K562 (cell line): Measurements from ENCODE around the gene RPS8. TPM values are rescaled to one million over a fixed set of nuclear protein-coding genes. Genes with fewer than 3 reads are reported as not detected.
A peak's percentile ranks its signal among the peaks of the same experiment; 100 is the strongest.

Experiments
- CBFA2T2 ChIP-seq: fragments of 450-650 bp; conservative IDR thresholded peaks from 2 replicates; pipeline ENCODE4 v1.6.1; 2017; ENCODE audit warnings: mild to moderate bottlenecking
- CGGBP1 ChIP-seq: fragments of 250-450 bp; sonication (Bioruptor Pico); IDR thresholded peaks from 2 replicates; pipeline ENCODE4 v1.9.0; 2021; ENCODE audit warnings: mild to moderate bottlenecking
- CREB3L1 ChIP-seq: fragments of 450-650 bp; IDR thresholded peaks from 2 replicates; pipeline ENCODE4 v1.6.1; 2014; ENCODE audit warnings: low read depth, mild to moderate bottlenecking, moderate library complexity, borderline replicate concordance
- E2F1 ChIP-seq: sonication (generic); formaldehyde crosslinking; IDR thresholded peaks from 2 replicates; pipeline ENCODE4 v1.8.1; 2023; ENCODE audit warnings: mild to moderate bottlenecking, missing genetic modification reagents, moderate library complexity
- E2F5 ChIP-seq: sonication (generic); formaldehyde crosslinking; IDR thresholded peaks from 2 replicates; pipeline ENCODE4 v1.8.0; 2022; ENCODE audit warnings: mild to moderate bottlenecking, missing genetic modification reagents
- ILF3 ChIP-seq: fragments of 450-650 bp; IDR thresholded peaks from 2 replicates; pipeline ENCODE4 v1.6.1; 2018; ENCODE audit warnings: antibody characterized with exemption, mild to moderate bottlenecking, moderate library complexity, borderline replicate concordance
- KLF6 ChIP-seq: fragments of 250-450 bp; sonication (Bioruptor Pico); IDR thresholded peaks from 2 replicates; pipeline ENCODE4 v1.4.0; 2020; ENCODE audit warnings: mild to moderate bottlenecking, moderate library complexity, borderline replicate concordance
- MEIS2 ChIP-seq: fragments of 450-650 bp; IDR thresholded peaks from 2 replicates; pipeline ENCODE4 v1.6.1; 2014; ENCODE audit warnings: mild to moderate bottlenecking; ENCODE audit not compliant: partially characterized antibody
- NRF1 ChIP-seq, 2 experiments: fragments of 450-650 bp; IDR thresholded peaks in 1 of 2; conservative IDR thresholded peaks in 1 of 2; 2 replicates each; pipeline ENCODE4 v1.6.1; 2014; ENCODE audit warnings: mild to moderate bottlenecking in 2 of 2
- RBBP5 ChIP-seq: fragments of 200-600 bp; sonication (generic); IDR thresholded peaks from 2 replicates; pipeline ENCODE4 v1.6.1; 2012; ENCODE audit warnings: borderline replicate concordance, mild to moderate bottlenecking, low read length, control low read depth, inconsistent platforms; ENCODE audit not compliant: insufficient read depth, poor library complexity, severe bottlenecking
- SETDB1 ChIP-seq: IDR thresholded peaks from one replicate; pipeline ENCODE4 v1.6.1; 2012; ENCODE audit warnings: low read length, control low read depth, inconsistent platforms
- SFPQ ChIP-seq: fragments of 200-400 bp; formaldehyde crosslinking; IDR thresholded peaks from 2 replicates; pipeline ENCODE4 v1.6.1; 2017; ENCODE audit warnings: mild to moderate bottlenecking, low read depth, low read length, moderate library complexity
- YY1 ChIP-seq, 3 experiments: IDR thresholded peaks; 2 replicates each; pipeline ENCODE4 v1.6.1; 2011; ENCODE audit warnings: low read length in 2 of 3, mild to moderate bottlenecking in 2 of 3, moderate library complexity in 2 of 3, borderline replicate concordance in 1 of 3, control low read depth in 1 of 3, low read depth in 1 of 3; ENCODE audit not compliant: insufficient read depth in 3 of 3, insufficient replicate concordance in 2 of 3, control insufficient read depth in 1 of 3, insufficient read length in 1 of 3; ENCODE audit errors: extremely low read depth in 1 of 3
- ZC3H11A ChIP-seq: IDR thresholded peaks from 2 replicates; pipeline ENCODE4 v1.6.1; 2012; ENCODE audit warnings: low read depth, low read length, improper control_type of control experiment
- ZKSCAN1 ChIP-seq: fragments of 150-350 bp; IDR thresholded peaks from 2 replicates; pipeline ENCODE4 v1.6.1; 2016; ENCODE audit warnings: low read depth, low read length
- ZNF12 ChIP-seq: sonication (generic); formaldehyde crosslinking; IDR thresholded peaks from 2 replicates; pipeline ENCODE4 v1.4.0; 2020; ENCODE audit warnings: mild to moderate bottlenecking, missing genetic modification reagents
- ZNF23 ChIP-seq: fragments of 250-450 bp; sonication (Bioruptor Pico); IDR thresholded peaks from 2 replicates; pipeline ENCODE4 v1.4.0; 2020; ENCODE audit warnings: mild to moderate bottlenecking
- ZNF57 ChIP-seq: fragments of 450-650 bp; formaldehyde crosslinking; IDR thresholded peaks from 2 replicates; pipeline ENCODE4 v1.4.0; 2020; ENCODE audit warnings: mild to moderate bottlenecking, moderate library complexity
- ZNF780A ChIP-seq: fragments of 250-450 bp; sonication (Bioruptor Pico); IDR thresholded peaks from 2 replicates; pipeline ENCODE4 v1.5.0; 2021; ENCODE audit warnings: mild to moderate bottlenecking
- polyA plus RNA-seq, 8 experiments: library from polyadenylated mRNA; depleted of rRNA in 4 of 8; stranded (reverse) in 5 of 8; unstranded in 3 of 8; fragments of >200 nt; fragmentation: Nextera tagmentation in 2 of 8; fragmentation: Illumina TruSeq in 1 of 8; extraction: Ambion mirVana in 2 of 8; extraction: Trizol in 1 of 8; gene quantifications; 2 replicates each; pipeline versions ENCODE4 v1.2.1 to v1.2.3, GENCODE V29; 2011 to 2014; ENCODE audit warnings: inconsistent platforms in 1 of 8, missing spikeins in 1 of 8
- total RNA-seq, 7 experiments: library from RNA; depleted of rRNA in 6 of 7; stranded (reverse); fragments of >200 nt in 6 of 7; fragmentation: Illumina TruSeq in 2 of 7; extraction: Trizol in 2 of 7; gene quantifications; 2 replicates each; pipeline versions ENCODE4 v1.2.1 to v1.2.3, GENCODE V29; 2011 to 2021; ENCODE audit warnings: low replicate concordance in 1 of 7

RPS8 gene
- total and polyA plus RNA-seq, 9 of the 15 experiments (the other 6 are each of a cell fraction or from before 2014, with no cell fraction given), result 2,431 to 4,168 (median 3,109) TPM

GRCh38 chr1:44799770-44800584 is 24.6 kb downstream of the RPS8 start, which contains the start of gene PLK3 (continued):
- TF ChIP-seq E2F1 (CRISPR knock-in tag) (peak; percentile 54; the same call in 1 of the 2 replicates), ZC3H11A (peak; percentile 65; the same call in 1 of the 2 replicates), ZNF780A (CRISPR knock-in tag) (no peak), MEIS2 (peak; percentile 17), NRF1 (conservative IDR thresholded peaks at IDR 0.05 in 1 of 2, IDR thresholded peaks at IDR 0.05 in 1 of 2) (peak; percentile 84 to 85), ZKSCAN1 (peak; percentile 66), ZNF57 (CRISPR knock-in tag) (no peak), KLF6 (CRISPR knock-in tag) (peak; percentile 77; the same call in 1 of the 2 replicates), YY1 (IDR thresholded peaks at IDR 0.05; ENCODE audit: borderline replicate concordance in 1 of 3, control insufficient read depth in 1 of 3, extremely low read depth in 1 of 3, insufficient read depth in 3 of 3, insufficient read length in 1 of 3, insufficient replicate concordance in 2 of 3, low read depth in 1 of 3, low read length in 2 of 3) (peak in 2 of 3 experiments; percentile 70 to 79), SFPQ (no peak), CBFA2T2 (no peak; the same call in 1 of the 2 replicates), E2F5 (CRISPR knock-in tag) (no peak), ZNF23 (CRISPR knock-in tag) (no peak), ZNF12 (no peak), ILF3 (no peak), RBBP5 (peak; percentile 43), CGGBP1 (no peak), CREB3L1 (peak; percentile 43; the same call in 1 of the 2 replicates), SETDB1 (no peak)
- TF ChIP-seq, all 486 proteins: peak for 200
